ENCODE data around the gene ZBTB7C. TPM values are rescaled to one million over a fixed set of nuclear protein-coding genes. Genes with fewer than 3 reads are reported as not detected.

ZBTB7C gene
- total RNA-seq, 1 experiment from 2014 or later, result 0.18 TPM

GRCh38 chr18:47979611-47980200 lies 429.5 kb downstream of the ZBTB7C start:
- POLR2A ChIA-PET, result no interaction called here
- DNase-seq, result no peak
- no peak for TF ChIP-seq CTCF (IDR thresholded peaks at IDR 0.05; ENCODE audit: insufficient read depth in 1 of 2, low read depth in 1 of 2, low read length in 1 of 2, severe bottlenecking in 1 of 2, unreplicated experiment in 1 of 2)
- Mint-ChIP-seq H3K4me1 (ENCODE audit: low read depth, unreplicated experiment) (peaks cover 6% of the 10 kb centered on the region), H3K36me3 (ENCODE audit: insufficient read depth, unreplicated experiment) (no peaks in the 10 kb centered on the region), H3K4me3 (ENCODE audit: unreplicated experiment) (no peak overlapping the region), H3K27ac (ENCODE audit: unreplicated experiment) (no peak overlapping the region), H3K9me3 (ENCODE audit: unreplicated experiment) (no peaks in the 10 kb centered on the region), H3K27me3 (ENCODE audit: insufficient read depth, unreplicated experiment) (no peaks in the 10 kb centered on the region)
- H3K9me3 ChIP-seq, result no peaks in the 10 kb centered on the region
- no peaks in the 10 kb centered on the region for H3K27me3 ChIP-seq (replicated peaks; ENCODE audit: control insufficient read depth, insufficient read depth, low read length)
- H3K4me3 ChIP-seq (ENCODE audit: low read depth, low read length), result no peak overlapping the region
- CTCF ChIA-PET, result no interaction called here
- no peaks in the 10 kb centered on the region for H3K4me1 ChIP-seq
- intact Hi-C loops (cut with micrococcal nuclease; ENCODE audit: unreplicated experiment), result no loop called here
- BruUV-seq (replicated peaks), result no TSS peak
- H3K36me3 ChIP-seq (ENCODE audit: control insufficient read depth, insufficient read depth, low read length), result no peaks in the 10 kb centered on the region

- CTCF ChIA-PET, result no interaction called here
Observed at GRCh38 chr18:47978603-47979002, 430.6 kb downstream of the ZBTB7C start.

DNA sequence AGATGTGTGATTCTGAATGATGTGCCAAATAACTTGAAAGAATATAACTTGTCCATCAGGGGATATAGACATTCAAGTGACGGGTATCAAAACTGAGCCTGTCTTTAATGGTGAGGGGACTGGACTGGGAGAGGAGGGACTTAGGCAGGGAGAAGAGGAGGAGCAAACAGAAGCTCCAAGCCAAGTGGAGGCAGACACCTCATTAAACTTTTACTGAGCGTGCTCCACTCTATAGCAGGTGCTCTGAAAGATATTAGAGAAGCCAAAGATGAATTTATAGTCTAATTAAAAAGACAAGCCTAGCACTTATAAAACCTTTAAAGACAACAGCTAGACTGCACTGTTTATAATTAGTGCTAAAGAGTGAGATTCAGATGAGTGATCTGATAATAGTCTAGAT lies 431.0 kb downstream of the ZBTB7C start:
- no peak for DNase-seq
- Histone ChIP-seq H3K4me3 (ENCODE audit: low read depth, low read length) (no peak overlapping the region), H3K36me3 (ENCODE audit: control insufficient read depth, insufficient read depth, low read length) (no peaks in the 10 kb centered on the region), H3K4me1 (no peaks in the 10 kb centered on the region), H3K27me3 (replicated peaks; ENCODE audit: control insufficient read depth, insufficient read depth, low read length) (no peaks in the 10 kb centered on the region), H3K9me3 (no peaks in the 10 kb centered on the region)
- Mint-ChIP-seq H3K36me3 (ENCODE audit: insufficient read depth, unreplicated experiment) (peaks cover 5% of the 10 kb centered on the region), H3K4me3 (ENCODE audit: unreplicated experiment) (no peak overlapping the region), H3K27ac (ENCODE audit: unreplicated experiment) (no peak overlapping the region), H3K9me3 (ENCODE audit: unreplicated experiment) (no peaks in the 10 kb centered on the region), H3K27me3 (ENCODE audit: insufficient read depth, unreplicated experiment) (no peaks in the 10 kb centered on the region), H3K4me1 (ENCODE audit: low read depth, unreplicated experiment) (peaks cover 6% of the 10 kb centered on the region)
- POLR2A ChIA-PET, result no interaction called here
- intact Hi-C loops (cut with micrococcal nuclease; ENCODE audit: unreplicated experiment), result no loop called here
- no peak for TF ChIP-seq CTCF (IDR thresholded peaks at IDR 0.05; ENCODE audit: insufficient read depth in 1 of 2, low read depth in 1 of 2, low read length in 1 of 2, severe bottlenecking in 1 of 2, unreplicated experiment in 1 of 2)
- no TSS peak for BruUV-seq (replicated peaks)
- CTCF ChIA-PET, result no interaction called here

More at GRCh38 chr18:47978603-47979002, 430.6 kb downstream of the ZBTB7C start:
- Mint-ChIP-seq H3K9me3 (ENCODE audit: unreplicated experiment) (no peaks in the 10 kb centered on the region), H3K27ac (ENCODE audit: unreplicated experiment) (no peak overlapping the region), H3K27me3 (ENCODE audit: insufficient read depth, unreplicated experiment) (no peaks in the 10 kb centered on the region), H3K4me1 (ENCODE audit: low read depth, unreplicated experiment) (peaks cover 6% of the 10 kb centered on the region), H3K36me3 (ENCODE audit: insufficient read depth, unreplicated experiment) (peaks cover 5% of the 10 kb centered on the region), H3K4me3 (ENCODE audit: unreplicated experiment) (no peak overlapping the region)
- no peak for TF ChIP-seq CTCF (IDR thresholded peaks at IDR 0.05; ENCODE audit: insufficient read depth in 1 of 2, low read depth in 1 of 2, low read length in 1 of 2, severe bottlenecking in 1 of 2, unreplicated experiment in 1 of 2)
- intact Hi-C loops (cut with micrococcal nuclease; ENCODE audit: unreplicated experiment), result no loop called here
- no peak for DNase-seq
- no peaks in the 10 kb centered on the region for H3K27me3 ChIP-seq (replicated peaks; ENCODE audit: control insufficient read depth, insufficient read depth, low read length)
- no peaks in the 10 kb centered on the region for H3K9me3 ChIP-seq
- POLR2A ChIA-PET, result no interaction called here
- H3K4me1 ChIP-seq, result no peaks in the 10 kb centered on the region
- BruUV-seq (replicated peaks), result no TSS peak
- H3K36me3 ChIP-seq (ENCODE audit: control insufficient read depth, insufficient read depth, low read length), result no peaks in the 10 kb centered on the region
- no peak overlapping the region for H3K4me3 ChIP-seq (ENCODE audit: low read depth, low read length)

Other genes with a start within 250 kb of the ZBTB7C start
- 19.9 and 21.4 TPM in 2 replicates for gene CTIF, start 129.6 kb upstream of the ZBTB7C start, total RNA-seq (2022)